Natural killer cell (primary cell): Measurements from ENCODE around the gene TUG1. TPM values are rescaled to one million over a fixed set of nuclear protein-coding genes. Genes with fewer than 3 reads are reported as not detected.

Experiments used
- ATAC-seq, 3 donors: fragments of 150-1000 bp in 2 of 3; fragments of 200-7000 bp in 1 of 3; cut with Tn5 transposase; 1 replicate in 1 of 3; 2 replicates in 2 of 3; pipeline ENCODE4 v1.10.0; 2021; ENCODE audit warnings: mild to moderate bottlenecking in 2 of 3, moderate library complexity in 2 of 3
- DNase-seq, 2 donors: peaks; one replicate each; pipeline versions ENCODE4 v3.0.0 to v3.0.0-alpha.2; 2013 to 2021; ENCODE audit warnings: mixed read lengths in 1 of 2
- H3K27ac ChIP-seq: one replicate; pipeline ENCODE4 v1.5.1; 2013; ENCODE audit warnings: mild to moderate bottlenecking, low read length
- H3K27me3 ChIP-seq: one replicate; pipeline ENCODE4 v1.6.1; 2013; ENCODE audit warnings: low read length; ENCODE audit not compliant: control insufficient read depth, insufficient read depth
- H3K36me3 ChIP-seq: one replicate; pipeline ENCODE4 v1.6.1; 2013; ENCODE audit warnings: low read length; ENCODE audit not compliant: control insufficient read depth, insufficient read depth
- H3K4me1 ChIP-seq: one replicate; pipeline ENCODE4 v1.6.1; 2013; ENCODE audit warnings: low read length; ENCODE audit not compliant: control insufficient read depth, insufficient read depth
- H3K4me3 ChIP-seq: one replicate; pipeline ENCODE4 v1.5.1; 2013; ENCODE audit warnings: low read length
- H3K9me3 ChIP-seq: one replicate; pipeline ENCODE4 v1.6.1; 2013; ENCODE audit warnings: low read length; ENCODE audit not compliant: control insufficient read depth, insufficient read depth
- H3K27ac Mint-ChIP-seq, 2 donors: one replicate each; pipeline ENCODE4 v1.8.0; 2022; ENCODE audit warnings: mild to moderate bottlenecking in 2 of 2, mixed read lengths in 2 of 2, moderate library complexity in 1 of 2
- H3K27me3 Mint-ChIP-seq, 2 donors: one replicate each; pipeline ENCODE4 v1.8.0; 2022; ENCODE audit warnings: low read depth in 2 of 2, mixed read lengths in 2 of 2
- H3K36me3 Mint-ChIP-seq: one replicate; pipeline ENCODE4 v1.8.0; 2022; ENCODE audit warnings: mixed read lengths
- H3K4me1 Mint-ChIP-seq, 2 donors: one replicate each; pipeline ENCODE4 v1.8.0; 2022; ENCODE audit warnings: mixed read lengths in 2 of 2
- H3K4me3 Mint-ChIP-seq: one replicate; pipeline ENCODE4 v1.8.0; 2022; ENCODE audit warnings: mild to moderate bottlenecking, moderate library complexity, mixed read lengths
- H3K9me3 Mint-ChIP-seq, 2 donors: one replicate each; pipeline ENCODE4 v1.8.0; 2022; ENCODE audit warnings: mixed read lengths in 2 of 2
- WGBS: methylation state at CpG from one replicate; pipeline ENCODE4 v1.1.7; 2013; ENCODE audit warnings: missing lambda C conversion rate; ENCODE audit not compliant: insufficient coverage; 5-methylcytosine and 5-hydroxymethylcytosine counted together
- intact Hi-C: fragments of 100-400 bp; cut with micrococcal nuclease; formaldehyde crosslinking; loops from one replicate; pipeline ENCODE4 v1.14.2; 2022
- total RNA-seq, 4 donors: library from RNA; stranded (reverse); fragments of 120-200 nt in 1 of 4; gene quantifications; one replicate each; pipeline versions ENCODE4 v1.2.3 to v1.2.4, GENCODE V29; 2013 to 2022
- TF ChIP-seq, protein P1 (sequence below): fragments of 200-600 bp; IDR thresholded peaks from one replicate; pipeline ENCODE4 v1.8.0; 2022; ENCODE audit warnings: antibody characterized with exemption

The TUG1 gene
- total RNA-seq, 3 donors from 2014 or later (not counting 1 experiment from before 2014, with no cell fraction given): 78.4 to 94.6 (median 80.9) TPM

- intact Hi-C loops: no loop called here
- Histone ChIP-seq H3K36me3 (no peaks in the 10 kb centered on the region), H3K4me3 (no peak overlapping the region), H3K4me1 (no peaks in the 10 kb centered on the region), H3K27me3 (no peaks in the 10 kb centered on the region), H3K9me3 (peaks cover 8% of the 10 kb centered on the region), H3K27ac (no peak overlapping the region)
- no peak overlapping the region for H3K4me3 Mint-ChIP-seq
- H3K36me3 Mint-ChIP-seq: no peaks in the 10 kb centered on the region
- TF ChIP-seq, protein P1, sequence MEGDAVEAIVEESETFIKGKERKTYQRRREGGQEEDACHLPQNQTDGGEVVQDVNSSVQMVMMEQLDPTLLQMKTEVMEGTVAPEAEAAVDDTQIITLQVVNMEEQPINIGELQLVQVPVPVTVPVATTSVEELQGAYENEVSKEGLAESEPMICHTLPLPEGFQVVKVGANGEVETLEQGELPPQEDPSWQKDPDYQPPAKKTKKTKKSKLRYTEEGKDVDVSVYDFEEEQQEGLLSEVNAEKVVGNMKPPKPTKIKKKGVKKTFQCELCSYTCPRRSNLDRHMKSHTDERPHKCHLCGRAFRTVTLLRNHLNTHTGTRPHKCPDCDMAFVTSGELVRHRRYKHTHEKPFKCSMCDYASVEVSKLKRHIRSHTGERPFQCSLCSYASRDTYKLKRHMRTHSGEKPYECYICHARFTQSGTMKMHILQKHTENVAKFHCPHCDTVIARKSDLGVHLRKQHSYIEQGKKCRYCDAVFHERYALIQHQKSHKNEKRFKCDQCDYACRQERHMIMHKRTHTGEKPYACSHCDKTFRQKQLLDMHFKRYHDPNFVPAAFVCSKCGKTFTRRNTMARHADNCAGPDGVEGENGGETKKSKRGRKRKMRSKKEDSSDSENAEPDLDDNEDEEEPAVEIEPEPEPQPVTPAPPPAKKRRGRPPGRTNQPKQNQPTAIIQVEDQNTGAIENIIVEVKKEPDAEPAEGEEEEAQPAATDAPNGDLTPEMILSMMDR: no peak
- DNase-seq: no peak
- H3K9me3 Mint-ChIP-seq: no peaks in the 10 kb centered on the region
- H3K27ac Mint-ChIP-seq: no peak overlapping the region
- no peaks in the 10 kb centered on the region for H3K4me1 Mint-ChIP-seq
- WGBS: 46% methylated on average over 2 of the region's 2 CpGs
- H3K27me3 Mint-ChIP-seq: peaks cover 5 to 6% of the 10 kb centered on the region in 2 donors
- ATAC-seq: no peak
These were observed 27.4 kb downstream of the TUG1 start for GRCh38 chr22:30996462-30996861.

DNA sequence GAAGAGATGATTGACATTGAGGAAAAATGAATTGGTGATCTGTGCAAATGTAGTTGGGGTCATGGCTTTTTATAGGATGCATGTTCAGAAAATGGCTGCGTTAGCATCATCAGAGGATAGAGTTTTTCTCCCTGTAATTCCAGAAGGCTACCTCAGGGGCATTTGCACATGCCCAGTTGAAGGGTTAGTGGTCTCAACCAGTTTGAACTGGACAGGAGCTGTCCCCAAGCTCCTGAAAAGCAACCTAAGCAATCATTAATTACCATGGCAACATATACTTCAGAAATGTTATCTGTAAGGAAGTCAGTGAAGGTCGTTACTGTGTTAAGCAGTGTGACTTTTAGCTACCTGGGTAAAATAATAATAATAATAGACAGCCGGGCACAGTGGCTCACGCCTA is 29.3 kb downstream of the TUG1 start:
- H3K4me1 Mint-ChIP-seq: no peaks in the 10 kb centered on the region
- Histone ChIP-seq H3K36me3 (no peaks in the 10 kb centered on the region), H3K4me1 (no peaks in the 10 kb centered on the region), H3K9me3 (no peaks in the 10 kb centered on the region), H3K4me3 (no peak overlapping the region), H3K27ac (no peak overlapping the region), H3K27me3 (no peaks in the 10 kb centered on the region)
- TF ChIP-seq, protein P1: no peak
- no peak for ATAC-seq
- no peak overlapping the region for H3K4me3 Mint-ChIP-seq
- no peak for DNase-seq
- H3K27me3 Mint-ChIP-seq: peaks cover 5 to 6% of the 10 kb centered on the region in 2 donors
- no peak overlapping the region for H3K27ac Mint-ChIP-seq
- intact Hi-C loops: no loop called here
- H3K36me3 Mint-ChIP-seq: no peaks in the 10 kb centered on the region
- 92% methylated on average over 3 of the region's 4 CpGs for WGBS
- no peaks in the 10 kb centered on the region for H3K9me3 Mint-ChIP-seq

- Mint-ChIP-seq H3K9me3 (peaks cover 0 to 5% of the 10 kb centered on the region in 2 donors), H3K27me3 (peaks cover 0 to 6% of the 10 kb centered on the region in 2 donors), H3K36me3 (no peaks in the 10 kb centered on the region), H3K4me1 (no peaks in the 10 kb centered on the region), H3K27ac (no peak overlapping the region), H3K4me3 (no peak overlapping the region)
- H3K27ac ChIP-seq: no peak overlapping the region
- no peaks in the 10 kb centered on the region for H3K4me1 ChIP-seq
- H3K4me3 ChIP-seq: no peak overlapping the region
- TF ChIP-seq, protein P1: no peak
- H3K27me3 ChIP-seq: no peaks in the 10 kb centered on the region
- ATAC-seq (no peak), DNase-seq (no peak)
- 84% methylated on average over 6 of the region's 6 CpGs for WGBS
- no peaks in the 10 kb centered on the region for H3K36me3 ChIP-seq
- intact Hi-C loops: no loop called here
- H3K9me3 ChIP-seq: peaks cover 6% of the 10 kb centered on the region
These were observed 32.2 kb downstream of the TUG1 start for GRCh38 chr22:31001124-31001770.

DNA sequence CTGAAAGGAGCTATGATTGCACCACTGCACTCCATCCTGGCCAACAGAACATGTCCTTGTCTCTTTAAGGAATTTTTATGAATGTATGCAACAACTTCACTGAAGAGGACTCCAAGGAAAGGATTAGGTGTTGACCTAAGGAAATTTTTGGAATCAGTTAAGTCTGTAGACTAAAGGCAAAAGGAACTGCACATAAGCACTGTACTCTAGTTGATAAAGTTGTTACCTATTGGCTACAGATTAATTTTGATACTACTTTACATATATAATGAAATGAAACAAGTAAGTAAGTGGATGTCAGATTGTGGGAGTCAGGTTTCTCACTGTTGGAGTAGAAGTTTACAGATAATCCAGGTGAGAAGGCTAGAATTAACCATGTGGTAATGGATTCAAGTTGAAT is 36.5 kb downstream of the TUG1 start:
- Mint-ChIP-seq H3K27ac (no peak overlapping the region), H3K36me3 (no peaks in the 10 kb centered on the region), H3K27me3 (peaks cover 0 to 5% of the 10 kb centered on the region in 2 donors), H3K4me3 (no peak overlapping the region), H3K9me3 (peaks cover 0 to 5% of the 10 kb centered on the region in 2 donors), H3K4me1 (no peaks in the 10 kb centered on the region)
- Histone ChIP-seq H3K27ac (no peak overlapping the region), H3K27me3 (no peaks in the 10 kb centered on the region), H3K9me3 (peaks cover 6% of the 10 kb centered on the region), H3K4me1 (no peaks in the 10 kb centered on the region), H3K36me3 (no peaks in the 10 kb centered on the region), H3K4me3 (no peak overlapping the region)
- TF ChIP-seq, protein P1: no peak
- intact Hi-C loops: no loop called here
- ATAC-seq (no peak), DNase-seq (no peak)
